Keratinocyte (primary cell): ENCODE results near the gene CBFA2T3. TPM values are rescaled to one million over a fixed set of nuclear protein-coding genes. Genes with fewer than 3 reads are reported as not detected.

Experiments
- DNase-seq: peaks from one replicate; pipeline ENCODE4 v3.0.0-alpha.2; 2011; ENCODE audit warnings: low read depth, missing footprints, low spot score
- FAIRE-seq: peaks from 2 replicates; lab custom pipeline; 2011; peaks lifted over from hg19 to GRCh38; lab: Jason Lieb, UNC
- H2AFZ ChIP-seq: 2 replicates; pipeline ENCODE4 v1.6.0; 2012; ENCODE audit warnings: low read length, control low read depth, inconsistent platforms; ENCODE audit not compliant: control insufficient read depth
- H3K27ac ChIP-seq: 2 replicates; pipeline ENCODE4 v1.5.1; 2011; ENCODE audit warnings: low read length; ENCODE audit not compliant: control insufficient read depth, insufficient read depth
- H3K27me3 ChIP-seq: 3 replicates; pipeline ENCODE4 v1.6.0; 2011; ENCODE audit warnings: low read length; ENCODE audit not compliant: control insufficient read depth, insufficient read depth; ENCODE audit errors: extremely low read depth
- H3K36me3 ChIP-seq, 2 experiments: 2 replicates in 1 of 2; 3 replicates in 1 of 2; pipeline ENCODE4 v1.5.1; 2011; ENCODE audit warnings: low read length in 2 of 2, mild to moderate bottlenecking in 1 of 2; ENCODE audit not compliant: control insufficient read depth in 2 of 2, insufficient read depth in 2 of 2; ENCODE audit errors: extremely low read depth in 1 of 2
- H3K4me1 ChIP-seq: 3 replicates; pipeline ENCODE4 v1.5.1; 2011; ENCODE audit warnings: low read length; ENCODE audit not compliant: control insufficient read depth, insufficient read depth; ENCODE audit errors: extremely low read depth
- H3K4me2 ChIP-seq: 3 replicates; pipeline ENCODE4 v1.6.0; 2011; ENCODE audit warnings: low read depth, low read length; ENCODE audit not compliant: control insufficient read depth, insufficient read depth; ENCODE audit errors: extremely low read depth
- H3K4me3 ChIP-seq, 3 experiments: fragments of 200-600 bp in 1 of 3; sonication (generic) in 1 of 3; 2 replicates in 2 of 3; 3 replicates in 1 of 3; pipeline ENCODE4 v1.5.1; 2011 to 2016; ENCODE audit warnings: low read length in 3 of 3, mild to moderate bottlenecking in 3 of 3, control low read depth in 2 of 3, inconsistent platforms in 1 of 3, low read depth in 1 of 3, mixed read lengths in 1 of 3, mixed run types in 1 of 3, moderate library complexity in 1 of 3; ENCODE audit not compliant: control insufficient read depth in 2 of 3, insufficient read depth in 2 of 3; ENCODE audit errors: extremely low read depth in 1 of 3
- H3K79me2 ChIP-seq: 2 replicates; pipeline ENCODE4 v1.6.0; 2012; ENCODE audit warnings: low read length; ENCODE audit not compliant: control insufficient read depth, insufficient read depth
- H3K9ac ChIP-seq: 3 replicates; pipeline ENCODE4 v1.6.0; 2011; ENCODE audit warnings: low read length; ENCODE audit not compliant: control insufficient read depth, insufficient read depth; ENCODE audit errors: extremely low read depth
- H3K9me1 ChIP-seq: 3 replicates; pipeline ENCODE4 v1.6.0; 2011; ENCODE audit warnings: low read length; ENCODE audit not compliant: control insufficient read depth, insufficient read depth; ENCODE audit errors: extremely low read depth
- H3K9me3 ChIP-seq: 2 replicates; pipeline ENCODE4 v1.5.1; 2012; ENCODE audit warnings: low read depth, low read length; ENCODE audit not compliant: control insufficient read depth
- H4K20me1 ChIP-seq: 3 replicates; pipeline ENCODE4 v1.6.0; 2011; ENCODE audit warnings: low read length; ENCODE audit not compliant: control insufficient read depth, insufficient read depth; ENCODE audit errors: extremely low read depth
- EZH2 ChIP-seq: IDR thresholded peaks from one replicate; pipeline ENCODE4 v1.6.1; 2012; ENCODE audit warnings: inconsistent platforms, mild to moderate bottlenecking, low read length, moderate library complexity
- dilution Hi-C: fragments of 300-500 bp; cut with MboI; formaldehyde crosslinking; loops from one replicate; pipeline ENCODE4 v1.7.0; 2020; ENCODE audit warnings: low sequenced_read_pairs; ENCODE audit not compliant: extremely low pct_ligation_motif_present
- polyA plus RNA-seq, 5 experiments: library from polyadenylated mRNA; depleted of rRNA in 3 of 5; stranded (reverse) in 3 of 5; stranded (forward) in 1 of 5; unstranded in 1 of 5; fragments of >200 nt; gene quantifications; 1 replicate in 1 of 5; 2 replicates in 3 of 5; 3 replicates in 1 of 5; pipeline versions ENCODE4 v1.2.1 to v1.2.3, GENCODE V29; 2011 to 2012; ENCODE audit warnings: missing spikeins in 2 of 5, low read depth in 1 of 5, low replicate concordance in 1 of 5
- TF ChIP-seq, protein P1 (sequence below), 3 experiments: IDR thresholded peaks in 1 of 3; conservative IDR thresholded peaks in 1 of 3; optimal IDR thresholded peaks in 1 of 3; 2 replicates in 2 of 3; 3 replicates in 1 of 3; pipeline versions ENCODE3 to v1.5.1; 2011; ENCODE audit warnings: low read length in 3 of 3, mild to moderate bottlenecking in 3 of 3, moderate library complexity in 2 of 3, control low read depth in 1 of 3, inconsistent platforms in 1 of 3; ENCODE audit not compliant: insufficient read depth in 2 of 3; ENCODE audit errors: extremely low read depth in 1 of 3

The CBFA2T3 gene
- polyA plus RNA-seq, 1 donor (not counting 4 experiments of a cell fraction or from before 2014, with no cell fraction given) = 0.08 TPM

DNA sequence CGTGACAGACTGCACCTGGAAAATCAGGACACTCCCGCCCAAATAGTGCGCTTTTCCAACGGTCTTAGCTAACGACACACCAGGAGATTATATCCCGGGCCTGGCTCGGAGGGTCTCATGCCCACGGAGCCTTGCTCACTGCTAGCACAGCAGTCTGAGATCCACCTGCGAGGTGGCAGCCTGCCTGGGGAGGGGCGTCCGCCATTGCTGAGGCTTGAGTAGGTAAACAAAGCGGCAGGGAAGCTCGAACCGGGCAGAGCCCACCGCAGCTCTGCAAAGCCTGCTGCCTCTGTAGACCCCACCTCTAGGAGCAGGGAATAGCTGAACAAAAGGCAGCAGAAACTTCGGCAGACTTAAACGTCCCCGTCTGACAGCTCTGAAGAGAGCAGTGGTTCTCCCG is 125.4 kb downstream of the CBFA2T3 start:
- FAIRE-seq (no peak), DNase-seq (no peak)
- no peaks in the 10 kb centered on the region for H3K9me1 ChIP-seq
- H3K4me1 ChIP-seq = peaks cover 5% of the 10 kb centered on the region
- H3K9ac ChIP-seq = no peak overlapping the region
- no peak overlapping the region for H2AFZ ChIP-seq
- TF ChIP-seq, protein P1, sequence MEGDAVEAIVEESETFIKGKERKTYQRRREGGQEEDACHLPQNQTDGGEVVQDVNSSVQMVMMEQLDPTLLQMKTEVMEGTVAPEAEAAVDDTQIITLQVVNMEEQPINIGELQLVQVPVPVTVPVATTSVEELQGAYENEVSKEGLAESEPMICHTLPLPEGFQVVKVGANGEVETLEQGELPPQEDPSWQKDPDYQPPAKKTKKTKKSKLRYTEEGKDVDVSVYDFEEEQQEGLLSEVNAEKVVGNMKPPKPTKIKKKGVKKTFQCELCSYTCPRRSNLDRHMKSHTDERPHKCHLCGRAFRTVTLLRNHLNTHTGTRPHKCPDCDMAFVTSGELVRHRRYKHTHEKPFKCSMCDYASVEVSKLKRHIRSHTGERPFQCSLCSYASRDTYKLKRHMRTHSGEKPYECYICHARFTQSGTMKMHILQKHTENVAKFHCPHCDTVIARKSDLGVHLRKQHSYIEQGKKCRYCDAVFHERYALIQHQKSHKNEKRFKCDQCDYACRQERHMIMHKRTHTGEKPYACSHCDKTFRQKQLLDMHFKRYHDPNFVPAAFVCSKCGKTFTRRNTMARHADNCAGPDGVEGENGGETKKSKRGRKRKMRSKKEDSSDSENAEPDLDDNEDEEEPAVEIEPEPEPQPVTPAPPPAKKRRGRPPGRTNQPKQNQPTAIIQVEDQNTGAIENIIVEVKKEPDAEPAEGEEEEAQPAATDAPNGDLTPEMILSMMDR (optimal IDR thresholded peaks at IDR 0.05 in 1 of 3, IDR thresholded peaks at IDR 0.05 in 1 of 3, conservative IDR thresholded peaks at IDR 0.05 in 1 of 3; ENCODE audit: extremely low read depth in 1 of 3, insufficient read depth in 2 of 3, low read length in 3 of 3) = no peak
- TF ChIP-seq EZH2 = no peak
- H3K79me2 ChIP-seq = peaks cover 3% of the 10 kb centered on the region
- dilution Hi-C loops = no loop called here
- no peak overlapping the region for H3K27ac ChIP-seq
- no peaks in the 10 kb centered on the region for H3K27me3 ChIP-seq
- H3K9me3 ChIP-seq = no peaks in the 10 kb centered on the region
- no peak overlapping the region for H3K4me3 ChIP-seq
- H3K36me3 ChIP-seq = peaks cover 4 to 6% of the 10 kb centered on the region in 2 experiments
- no peaks in the 10 kb centered on the region for H4K20me1 ChIP-seq
- no peak overlapping the region for H3K4me2 ChIP-seq

DNA sequence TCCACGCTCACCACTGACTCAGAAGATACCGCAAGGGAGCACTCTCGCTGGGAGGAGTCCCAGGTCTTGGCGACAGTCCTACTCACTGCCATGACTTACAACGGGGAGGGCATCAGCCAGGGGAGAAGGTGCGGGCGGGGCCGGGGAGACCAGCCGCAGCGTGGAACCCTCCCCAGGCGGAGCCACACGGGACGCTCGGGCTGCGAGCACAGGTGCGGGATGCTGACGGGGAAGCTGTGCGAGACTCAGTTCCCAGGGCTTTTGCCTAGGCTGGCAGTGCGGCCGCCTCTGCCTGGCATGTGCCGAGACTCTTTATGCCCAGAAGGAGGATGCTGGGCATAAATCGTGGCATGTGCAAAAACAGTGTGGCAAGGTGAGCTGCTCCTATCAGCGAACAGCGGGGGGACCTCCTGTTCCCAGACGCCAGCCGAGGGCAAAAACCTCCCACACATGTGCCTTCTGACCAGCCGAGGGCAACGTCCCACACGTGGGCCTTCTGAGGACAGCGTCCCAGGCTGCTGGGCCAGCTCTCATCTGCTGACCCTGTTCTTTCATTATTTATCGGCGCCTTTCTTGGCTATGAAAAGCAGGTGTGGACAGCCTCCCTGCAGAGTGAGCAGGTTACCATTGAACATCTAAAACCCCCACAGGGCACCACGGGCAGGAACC is 126.3 kb downstream of the CBFA2T3 start:
- H3K4me1 ChIP-seq = no peaks in the 10 kb centered on the region
- no peaks in the 10 kb centered on the region for H3K9me3 ChIP-seq
- no peaks in the 10 kb centered on the region for H3K9me1 ChIP-seq
- no peaks in the 10 kb centered on the region for H3K27me3 ChIP-seq
- no peaks in the 10 kb centered on the region for H4K20me1 ChIP-seq
- H3K36me3 ChIP-seq = peaks cover 4 to 7% of the 10 kb centered on the region in 2 experiments
- H3K27ac ChIP-seq = no peak overlapping the region
- H3K9ac ChIP-seq = no peak overlapping the region
- FAIRE-seq (no peak), DNase-seq (no peak)
- peaks cover under 1% of the 10 kb centered on the region for H3K79me2 ChIP-seq
- H3K4me3 ChIP-seq = no peak overlapping the region
- H3K4me2 ChIP-seq = no peak overlapping the region
- TF ChIP-seq, protein P1 (optimal IDR thresholded peaks at IDR 0.05 in 1 of 3, IDR thresholded peaks at IDR 0.05 in 1 of 3, conservative IDR thresholded peaks at IDR 0.05 in 1 of 3; ENCODE audit: extremely low read depth in 1 of 3, insufficient read depth in 2 of 3, low read length in 3 of 3) = no peak
- TF ChIP-seq EZH2 = no peak
- dilution Hi-C loops = no loop called here
- H2AFZ ChIP-seq = no peak overlapping the region
